Mesendoderm (in vitro differentiated cells): Measurements from ENCODE around the gene PSME3IP1.

Experiments
- DNase-seq: peaks from one replicate; pipeline ENCODE4 v3.0.0; 2013
- H2AK5ac ChIP-seq: 2 replicates; pipeline ENCODE4 v1.6.1; 2013; ENCODE audit warnings: low read length, inconsistent platforms
- H2BK120ac ChIP-seq: 2 replicates; pipeline ENCODE4 v1.6.1; 2013; ENCODE audit warnings: low read depth, mild to moderate bottlenecking, low read length, moderate library complexity, mixed read lengths
- H2BK15ac ChIP-seq: replicated peaks from 2 replicates; pipeline ENCODE4 v1.6.1; 2013; ENCODE audit warnings: low read depth, mild to moderate bottlenecking, moderate library complexity
- H2BK5ac ChIP-seq: 2 replicates; pipeline ENCODE4 v1.6.1; 2013; ENCODE audit warnings: low read length, inconsistent platforms
- H3K18ac ChIP-seq: 2 replicates; pipeline ENCODE4 v1.6.1; 2013; ENCODE audit warnings: mild to moderate bottlenecking, low read length, mixed read lengths
- H3K23ac ChIP-seq: one replicate; pipeline ENCODE4 v1.6.1; 2013; ENCODE audit warnings: low read length
- H3K27ac ChIP-seq: 2 replicates; pipeline ENCODE4 v1.5.1; 2013; ENCODE audit warnings: low read depth, mild to moderate bottlenecking, inconsistent platforms, low read length, moderate library complexity
- H3K27me3 ChIP-seq: 2 replicates; pipeline ENCODE4 v1.6.1; 2013; ENCODE audit warnings: low read length, control low read depth, mild to moderate bottlenecking, inconsistent platforms; ENCODE audit not compliant: insufficient read depth, poor library complexity
- H3K36me3 ChIP-seq: 2 replicates; pipeline ENCODE4 v1.6.1; 2013; ENCODE audit warnings: low read length, inconsistent platforms; ENCODE audit not compliant: control insufficient read depth, insufficient read depth
- H3K4ac ChIP-seq: one replicate; pipeline ENCODE4 v1.6.1; 2013; ENCODE audit warnings: low read depth, mild to moderate bottlenecking, low read length, moderate library complexity
- H3K4me1 ChIP-seq: 2 replicates; pipeline ENCODE4 v1.6.1; 2013; ENCODE audit warnings: low read depth, low read length, inconsistent platforms; ENCODE audit not compliant: control insufficient read depth
- H3K4me2 ChIP-seq: 2 replicates; pipeline ENCODE4 v1.6.1; 2013; ENCODE audit warnings: low read length
- H3K4me3 ChIP-seq: 2 replicates; pipeline ENCODE4 v1.5.1; 2013; ENCODE audit warnings: mild to moderate bottlenecking, low read length
- H3K56ac ChIP-seq: one replicate; pipeline ENCODE4 v1.6.1; 2013; ENCODE audit warnings: low read length
- H3K79me1 ChIP-seq: 2 replicates; pipeline ENCODE4 v1.6.1; 2013; ENCODE audit warnings: low read length, inconsistent platforms
- H3K79me2 ChIP-seq: 2 replicates; pipeline ENCODE4 v1.6.1; 2013; ENCODE audit warnings: mild to moderate bottlenecking, low read length; ENCODE audit not compliant: control insufficient read depth, insufficient read depth
- H3K9ac ChIP-seq: 2 replicates; pipeline ENCODE4 v1.6.1; 2013; ENCODE audit warnings: low read length, inconsistent platforms
- H4K5ac ChIP-seq: one replicate; pipeline ENCODE4 v1.6.1; 2013; ENCODE audit warnings: low read length
- H4K8ac ChIP-seq: one replicate; pipeline ENCODE4 v1.6.1; 2013; ENCODE audit warnings: low read depth, mild to moderate bottlenecking, control low read depth, low read length, moderate library complexity
- WGBS: extraction: QIAGEN DNeasy Blood & Tissue Kit; methylation state at CpG from one replicate; pipeline ENCODE4 v1.1.7; 2013; ENCODE audit warnings: low lambda C conversion rate, missing lambda C conversion rate; ENCODE audit not compliant: insufficient coverage; ENCODE audit errors: extremely low coverage; 5-methylcytosine and 5-hydroxymethylcytosine counted together

Gene PSME3IP1

GRCh38 chr16:57152096-57153093 is 33.4 kb downstream of the PSME3IP1 start:
- Histone ChIP-seq H2BK120ac (no peak overlapping the region), H3K4me2 (no peak overlapping the region), H2AK5ac (no peak overlapping the region), H3K27me3 (no peaks in the 10 kb centered on the region), H3K56ac (no peak overlapping the region), H3K4ac (no peak overlapping the region), H3K4me1 (peaks cover 8% of the 10 kb centered on the region), H3K18ac (no peak overlapping the region), H3K79me1 (no peaks in the 10 kb centered on the region), H3K23ac (no peak overlapping the region), H3K79me2 (no peaks in the 10 kb centered on the region), H3K36me3 (peaks cover 2% of the 10 kb centered on the region), H3K27ac (no peak overlapping the region), H3K9ac (no peak overlapping the region), H2BK5ac (no peak overlapping the region), H2BK15ac (no peak overlapping the region), H4K5ac (no peak overlapping the region), H3K4me3 (no peak overlapping the region), H4K8ac (no peak overlapping the region)
- DNase-seq: no peak
- no CpG with 5 or more reads among the region's 4 CpGs for WGBS

DNA sequence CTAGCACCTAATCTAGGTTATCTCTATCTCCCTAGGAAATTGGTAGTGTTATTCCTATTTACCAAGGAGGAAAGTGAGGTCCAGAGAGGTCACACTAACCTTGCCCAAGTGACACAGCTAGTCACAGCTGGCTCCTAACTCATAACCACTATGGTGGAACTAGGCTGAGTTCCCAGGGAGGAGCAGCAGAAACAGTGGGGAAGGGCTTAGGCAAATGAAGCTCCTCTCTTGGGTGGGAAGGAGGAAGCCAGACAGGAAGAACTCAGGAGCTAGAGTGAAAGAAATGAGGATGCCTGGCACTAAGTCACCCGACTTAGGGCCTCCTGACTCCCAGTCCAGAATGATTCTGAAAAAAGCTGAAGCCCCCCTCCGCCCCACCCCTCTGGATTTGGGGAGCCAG is 34.5 kb downstream of the PSME3IP1 start:
- no peak overlapping the region for H4K8ac ChIP-seq
- H4K5ac ChIP-seq: no peak overlapping the region
- no peak overlapping the region for H2BK120ac ChIP-seq
- no peak overlapping the region for H3K18ac ChIP-seq
- peaks cover 8% of the 10 kb centered on the region for H3K4me1 ChIP-seq
- H3K4me2 ChIP-seq: no peak overlapping the region
- no peaks in the 10 kb centered on the region for H3K79me1 ChIP-seq
- no peak overlapping the region for H3K4ac ChIP-seq
- no peaks in the 10 kb centered on the region for H3K27me3 ChIP-seq
- H3K4me3 ChIP-seq: no peak overlapping the region
- H3K9ac ChIP-seq: no peak overlapping the region
- peaks cover 2% of the 10 kb centered on the region for H3K36me3 ChIP-seq
- H2BK5ac ChIP-seq: no peak overlapping the region
- no peaks in the 10 kb centered on the region for H3K79me2 ChIP-seq
- H2AK5ac ChIP-seq: no peak overlapping the region
- no peak overlapping the region for H3K56ac ChIP-seq
- peak; percentile 54 for DNase-seq
- no peak overlapping the region for H3K27ac ChIP-seq
- H3K23ac ChIP-seq: no peak overlapping the region
- H2BK15ac ChIP-seq: no peak overlapping the region
- no CpG with 5 or more reads among the region's 2 CpGs for WGBS

GRCh38 chr16:57150682-57151330 is 35.0 kb downstream of the PSME3IP1 start:
- H4K5ac ChIP-seq: no peak overlapping the region
- H3K18ac ChIP-seq: no peak overlapping the region
- peak; percentile 39 for DNase-seq
- H2BK5ac ChIP-seq: no peak overlapping the region
- H3K36me3 ChIP-seq: peaks cover 2% of the 10 kb centered on the region
- H3K27me3 ChIP-seq: no peaks in the 10 kb centered on the region
- H2BK15ac ChIP-seq: no peak overlapping the region
- H3K79me2 ChIP-seq: no peaks in the 10 kb centered on the region
- H2BK120ac ChIP-seq: no peak overlapping the region
- no peak overlapping the region for H3K27ac ChIP-seq
- no peak overlapping the region for H3K4ac ChIP-seq
- H3K9ac ChIP-seq: no peak overlapping the region
- H3K56ac ChIP-seq: no peak overlapping the region
- H3K4me1 ChIP-seq: peaks cover 8% of the 10 kb centered on the region
- no peak overlapping the region for H3K4me3 ChIP-seq
- no peaks in the 10 kb centered on the region for H3K79me1 ChIP-seq
- H3K23ac ChIP-seq: no peak overlapping the region
- H4K8ac ChIP-seq: no peak overlapping the region
- WGBS: no CpG with 5 or more reads among the region's 9 CpGs
- no peak overlapping the region for H3K4me2 ChIP-seq
- H2AK5ac ChIP-seq: no peak overlapping the region

DNA sequence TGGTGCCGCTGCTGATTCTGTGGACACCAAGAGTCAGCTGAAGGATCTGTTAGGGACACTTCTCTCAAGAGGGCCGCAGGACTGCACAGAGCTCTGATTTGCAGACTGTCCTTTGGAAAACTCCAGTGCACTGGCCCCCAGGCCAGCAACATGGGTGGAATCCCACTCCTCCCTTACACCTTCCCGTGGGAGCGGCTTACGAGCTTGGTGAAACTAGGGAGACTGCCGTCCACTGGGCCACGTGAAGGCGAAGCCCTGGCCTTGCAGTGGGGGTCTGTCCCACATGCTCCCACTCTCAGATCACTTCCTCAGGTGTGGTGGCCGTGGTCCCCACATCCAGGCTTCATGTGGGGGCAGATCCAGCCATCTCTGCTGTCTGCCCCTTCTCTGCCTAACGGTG is 36.4 kb downstream of the PSME3IP1 start:
- H2AK5ac ChIP-seq: no peak overlapping the region
- no CpG with 5 or more reads among the region's 10 CpGs for WGBS
- H3K36me3 ChIP-seq: peaks cover 2% of the 10 kb centered on the region

DNA sequence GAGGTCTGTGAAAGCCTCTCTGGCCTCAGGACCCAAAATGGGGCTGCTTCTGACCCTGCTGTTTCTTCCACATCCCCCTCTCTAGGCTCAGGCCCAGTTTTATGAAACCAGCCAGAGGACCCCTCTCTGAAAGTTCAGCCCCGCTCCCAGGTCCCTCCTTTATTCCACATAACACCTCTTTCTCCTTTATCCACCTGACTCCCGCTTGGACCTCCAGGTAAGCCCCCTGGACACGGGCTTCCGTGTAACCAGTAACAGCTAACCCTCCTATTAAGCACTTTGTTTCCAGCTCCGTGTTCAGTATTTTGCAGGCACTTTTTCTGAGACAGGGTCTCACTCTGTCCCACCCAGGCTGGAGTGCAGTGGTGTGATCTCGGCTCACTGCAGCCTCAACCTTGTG is 37.4 kb downstream of the PSME3IP1 start:
- no peak overlapping the region for H2BK15ac ChIP-seq
- H3K9ac ChIP-seq: no peak overlapping the region
- WGBS: no CpG with 5 or more reads among the region's 6 CpGs
- H3K4me3 ChIP-seq: no peak overlapping the region
- no peak overlapping the region for H2BK5ac ChIP-seq
- no peak overlapping the region for H3K18ac ChIP-seq
- H2BK120ac ChIP-seq: no peak overlapping the region
- H3K79me1 ChIP-seq: no peaks in the 10 kb centered on the region
- no peak overlapping the region for H3K23ac ChIP-seq
- H3K4ac ChIP-seq: no peak overlapping the region
- H4K5ac ChIP-seq: no peak overlapping the region
- H3K4me1 ChIP-seq: peaks cover 8% of the 10 kb centered on the region
- H3K27ac ChIP-seq: no peak overlapping the region
- peaks cover 2% of the 10 kb centered on the region for H3K36me3 ChIP-seq
- no peak for DNase-seq
- no peak overlapping the region for H3K4me2 ChIP-seq
- no peaks in the 10 kb centered on the region for H3K27me3 ChIP-seq
- H3K79me2 ChIP-seq: no peaks in the 10 kb centered on the region
- H4K8ac ChIP-seq: no peak overlapping the region
- no peak overlapping the region for H2AK5ac ChIP-seq
- H3K56ac ChIP-seq: no peak overlapping the region

More for the DNA sequence above, 36.4 kb downstream of the PSME3IP1 start:
- no peak overlapping the region for H2BK120ac ChIP-seq
- no peak overlapping the region for H4K5ac ChIP-seq
- H4K8ac ChIP-seq: no peak overlapping the region
- no peak overlapping the region for H3K27ac ChIP-seq
- no peak overlapping the region for H3K18ac ChIP-seq
- H3K56ac ChIP-seq: no peak overlapping the region
- H3K79me2 ChIP-seq: no peaks in the 10 kb centered on the region
- H3K27me3 ChIP-seq: no peaks in the 10 kb centered on the region
- H2BK5ac ChIP-seq: no peak overlapping the region
- H3K79me1 ChIP-seq: no peaks in the 10 kb centered on the region
- H3K4me3 ChIP-seq: no peak overlapping the region
- no peak overlapping the region for H3K9ac ChIP-seq
- no peak overlapping the region for H2BK15ac ChIP-seq
- DNase-seq: no peak
- no peak overlapping the region for H3K4me2 ChIP-seq
- peaks cover 8% of the 10 kb centered on the region for H3K4me1 ChIP-seq
- no peak overlapping the region for H3K4ac ChIP-seq
- no peak overlapping the region for H3K23ac ChIP-seq
